Endothelial cell of umbilical vein (primary cell): ENCODE measurements around the gene OTP. TPM values are rescaled to one million over a fixed set of nuclear protein-coding genes. Genes with fewer than 3 reads are reported as not detected.

ENCODE experiments used
- BruUV-seq: library from RNA; stranded (reverse); fragments of 400-500 nt; replicated peaks from 2 replicates; lab custom pipeline; 2021; lab: Mats Ljungman, UMichigan
- CTCF ChIA-PET: fragments of 300-600, 350-600 bp; sonication (Branson Sonifier 250); formaldehyde crosslinking; loops from one replicate; lab custom pipeline; 2021; ENCODE audit warnings: antibody characterized with exemption, inconsistent platforms; lab: Charles Lee
- POLR2A ChIA-PET: fragments of 300-600, 350-600 bp; sonication (Branson Sonifier 250); formaldehyde crosslinking; loops from one replicate; lab custom pipeline; 2021; ENCODE audit warnings: antibody characterized with exemption, inconsistent platforms; lab: Charles Lee
- DNase-seq: peaks from one replicate; pipeline ENCODE4 v3.0.0-alpha.2; 2011; ENCODE audit warnings: low read depth, low spot score
- FAIRE-seq: peaks from 2 replicates; lab custom pipeline; 2011; peaks lifted over from hg19 to GRCh38; lab: Jason Lieb, UNC
- H2AFZ ChIP-seq: 2 replicates; pipeline ENCODE4 v1.6.0; 2012; ENCODE audit warnings: low read depth, low read length, control low read depth, inconsistent platforms
- H3K27ac ChIP-seq: 2 replicates; pipeline ENCODE4 v1.5.1; 2011; ENCODE audit warnings: low read depth, mild to moderate bottlenecking, control low read depth, low read length, moderate library complexity; ENCODE audit not compliant: insufficient read depth
- H3K27me3 ChIP-seq, 2 experiments: 2 replicates each; pipeline versions ENCODE4 v1.6.0 to v1.6.1; 2011; ENCODE audit warnings: low read length in 2 of 2, mixed read lengths in 1 of 2; ENCODE audit not compliant: control insufficient read depth in 2 of 2, insufficient read depth in 2 of 2
- H3K36me3 ChIP-seq, 2 experiments: 2 replicates in 1 of 2; 3 replicates in 1 of 2; pipeline ENCODE4 v1.5.1; 2011; ENCODE audit warnings: low read length in 2 of 2, mild to moderate bottlenecking in 1 of 2, moderate library complexity in 1 of 2; ENCODE audit not compliant: control insufficient read depth in 2 of 2, insufficient read depth in 2 of 2; ENCODE audit errors: extremely low read depth in 1 of 2
- H3K4me1 ChIP-seq: 3 replicates; pipeline ENCODE4 v1.5.1; 2011; ENCODE audit warnings: mild to moderate bottlenecking, low read length; ENCODE audit not compliant: control insufficient read depth, insufficient read depth; ENCODE audit errors: extremely low read depth
- H3K4me2 ChIP-seq: 2 replicates; pipeline ENCODE4 v1.6.1; 2011; ENCODE audit warnings: low read length, control low read depth, mixed read lengths; ENCODE audit not compliant: insufficient read depth
- H3K4me3 ChIP-seq, 3 experiments: fragments of 200-600 bp in 1 of 3; sonication (generic), shearing (Covaris generic) in 1 of 3; replicated peaks in 1 of 3; 2 replicates each; pipeline ENCODE4 v1.5.1; 2011 to 2016; ENCODE audit warnings: control low read depth in 3 of 3, low read length in 3 of 3, mild to moderate bottlenecking in 2 of 3, inconsistent platforms in 1 of 3, low read depth in 1 of 3, moderate library complexity in 1 of 3; ENCODE audit not compliant: insufficient read depth in 1 of 3
- H3K79me2 ChIP-seq: 2 replicates; pipeline ENCODE4 v1.6.0; 2012; ENCODE audit warnings: low read length, inconsistent platforms; ENCODE audit not compliant: control insufficient read depth, insufficient read depth
- H3K9ac ChIP-seq: replicated peaks from 2 replicates; pipeline ENCODE3; 2011; ENCODE audit warnings: low read length, control low read depth; ENCODE audit not compliant: insufficient read depth; ENCODE audit errors: extremely low read depth
- H3K9me1 ChIP-seq: replicated peaks from 3 replicates; pipeline ENCODE4 v1.6.0; 2011; ENCODE audit warnings: mild to moderate bottlenecking, low read length; ENCODE audit not compliant: control insufficient read depth, insufficient read depth; ENCODE audit errors: extremely low read depth
- H3K9me3 ChIP-seq: replicated peaks from 2 replicates; pipeline ENCODE4 v1.5.1; 2012; ENCODE audit warnings: low read length, inconsistent platforms; ENCODE audit not compliant: control insufficient read depth, insufficient read depth
- H4K20me1 ChIP-seq: replicated peaks from 2 replicates; pipeline ENCODE3; 2011; ENCODE audit warnings: mild to moderate bottlenecking, low read length; ENCODE audit not compliant: control insufficient read depth, insufficient read depth; ENCODE audit errors: extremely low read depth
- CTCF ChIP-seq, 2 donors: IDR thresholded peaks; 1 replicate in 1 of 2; 2 replicates in 1 of 2; pipeline ENCODE4 v1.5.1; 2011; ENCODE audit warnings: low read length in 2 of 2, mild to moderate bottlenecking in 2 of 2, moderate library complexity in 2 of 2, control low read depth in 1 of 2, inconsistent platforms in 1 of 2, low read depth in 1 of 2; ENCODE audit not compliant: insufficient read depth in 1 of 2; ENCODE audit errors: extremely low read depth in 1 of 2
- EZH2 ChIP-seq: IDR thresholded peaks from 2 replicates; pipeline ENCODE4 v1.6.1; 2012; ENCODE audit warnings: borderline replicate concordance, low read depth, mild to moderate bottlenecking, moderate library complexity, low read length, inconsistent platforms; ENCODE audit not compliant: severe bottlenecking
- FOS ChIP-seq: IDR thresholded peaks from 2 replicates; pipeline ENCODE4 v1.6.1; 2011; ENCODE audit warnings: mild to moderate bottlenecking, low read length, moderate library complexity, borderline replicate concordance; ENCODE audit not compliant: insufficient read depth
- GATA2 ChIP-seq: IDR thresholded peaks from 2 replicates; pipeline ENCODE4 v1.7.0; 2011; ENCODE audit warnings: low read depth, mild to moderate bottlenecking, moderate library complexity, mixed read lengths, low read length; ENCODE audit not compliant: insufficient read length, insufficient read depth
- JUN ChIP-seq: IDR thresholded peaks from 2 replicates; pipeline ENCODE4 v1.6.1; 2011; ENCODE audit warnings: borderline replicate concordance, low read depth; ENCODE audit not compliant: insufficient read length, insufficient read depth
- MAX ChIP-seq: IDR thresholded peaks from 2 replicates; pipeline ENCODE4 v1.6.1; 2011; ENCODE audit not compliant: insufficient read depth, insufficient read length
- MYC ChIP-seq: IDR thresholded peaks from one replicate; pipeline ENCODE4 v1.6.1; 2011; ENCODE audit warnings: mild to moderate bottlenecking, low read depth, low read length
- POLR2A ChIP-seq: IDR thresholded peaks from 2 replicates; pipeline ENCODE4 v1.6.1; 2012; ENCODE audit warnings: low read depth, mild to moderate bottlenecking, control low read depth, low read length
- POLR2AphosphoS5 ChIP-seq: IDR thresholded peaks from 2 replicates; pipeline ENCODE4 v1.6.1; 2012; ENCODE audit warnings: low read depth, mild to moderate bottlenecking, control low read depth, low read length, moderate library complexity; ENCODE audit not compliant: insufficient read depth
- dilution Hi-C: fragments of 300-500 bp; cut with MboI; formaldehyde crosslinking; loops from one replicate; pipeline ENCODE4 v1.15.0; 2019; ENCODE audit warnings: low sequenced_read_pairs; ENCODE audit not compliant: extremely low pct_ligation_motif_present
- intact Hi-C: fragments of 100-400 bp; cut with micrococcal nuclease; formaldehyde crosslinking; loops from one replicate; pipeline ENCODE4 v1.10.0; 2022
- polyA plus RNA-seq, 4 experiments: library from polyadenylated mRNA; depleted of rRNA in 3 of 4; stranded (reverse) in 3 of 4; unstranded in 1 of 4; fragments of >200 nt; gene quantifications; 2 replicates each; pipeline versions ENCODE4 v1.2.1 to v1.2.3, GENCODE V29; 2011 to 2012; ENCODE audit warnings: missing spikeins in 1 of 4
- total RNA-seq: library from RNA; stranded (reverse); gene quantifications from 2 replicates; pipeline ENCODE4 v1.2.3, GENCODE V29; 2021

OTP gene
- total and polyA plus RNA-seq, 2 donors (not counting 3 experiments of a cell fraction or from before 2014, with no cell fraction given) = not detected

- Histone ChIP-seq H3K9me1 (no peaks in the 10 kb centered on the region), H3K27me3 (peaks cover 37 to 65% of the 10 kb centered on the region in 2 experiments), H2AFZ (no peak overlapping the region), H3K9ac (no peak overlapping the region), H4K20me1 (no peaks in the 10 kb centered on the region), H3K27ac (no peak overlapping the region), H3K4me1 (no peaks in the 10 kb centered on the region), H3K4me3 (no peak overlapping the region), H3K79me2 (no peaks in the 10 kb centered on the region), H3K36me3 (no peaks in the 10 kb centered on the region), H3K4me2 (no peak overlapping the region), H3K9me3 (no peaks in the 10 kb centered on the region)
- ChIA-PET CTCF (no interaction called here), POLR2A (no interaction called here)
- dilution Hi-C loops (no loop called here), intact Hi-C loops (loop anchor here (5.0 to 10.0 kb wide), 2 partner anchors 323 to 645 kb away; partner anchors contain the start of gene AP3B1)
- FAIRE-seq (no peak), DNase-seq (no peak)
- TF ChIP-seq JUN (no peak), POLR2A (no peak), MYC (no peak), CTCF (IDR thresholded peaks at IDR 0.05; ENCODE audit: extremely low read depth in 1 of 2, insufficient read depth in 1 of 2, low read depth in 1 of 2, low read length in 2 of 2) (no peak), EZH2 (no peak), MAX (no peak), POLR2AphosphoS5 (no peak), GATA2 (no peak), FOS (no peak)
- no TSS peak for BruUV-seq
Measured at GRCh38 chr5:77649776-77650175, 11.3 kb upstream of the OTP start.
